HEK293T (cell line): ENCODE measurements around the gene MTG2.

Source experiments
- CTCF ChIA-PET: fragments of 350-600 bp; formaldehyde crosslinking; extraction: SDS; loops from one replicate; lab custom pipeline; 2021; ENCODE audit warnings: antibody characterized with exemption, inconsistent platforms; lab: Yijun Ruan, JAX
- POLR2A ChIA-PET: fragments of 350-600 bp; formaldehyde crosslinking; extraction: SDS; loops from one replicate; lab custom pipeline; 2020; ENCODE audit warnings: antibody characterized with exemption, inconsistent platforms; lab: Yijun Ruan, JAX
- DNase-seq: peaks from one replicate; pipeline ENCODE4 v3.0.0; 2012; ENCODE audit warnings: mixed read lengths; ENCODE audit errors: extremely low spot score
- ARNT ChIP-seq: fragments of 450-650 bp; IDR thresholded peaks from 2 replicates; pipeline ENCODE4 v1.6.1; 2017; ENCODE audit warnings: mild to moderate bottlenecking
- BHLHE40 ChIP-seq: fragments of 450-650 bp; IDR thresholded peaks from 2 replicates; pipeline ENCODE4 v1.6.1; 2016; ENCODE audit warnings: mild to moderate bottlenecking, moderate library complexity, borderline replicate concordance
- CTBP1 ChIP-seq: fragments of 450-650 bp; IDR thresholded peaks from 2 replicates; pipeline ENCODE4 v1.6.1; 2016; ENCODE audit warnings: borderline replicate concordance
- ELF4 ChIP-seq: fragments of 450-650 bp; IDR thresholded peaks from 2 replicates; pipeline ENCODE4 v1.6.1; 2017; ENCODE audit warnings: antibody characterized with exemption
- FOXA1 ChIP-seq: fragments of 450-650 bp; IDR thresholded peaks from 2 replicates; pipeline ENCODE4 v1.6.1; 2016; ENCODE audit warnings: mild to moderate bottlenecking
- FOXK2 ChIP-seq: fragments of 450-650 bp; IDR thresholded peaks from 2 replicates; pipeline ENCODE4 v1.6.1; 2016; ENCODE audit warnings: mild to moderate bottlenecking
- FOXM1 ChIP-seq: fragments of 450-650 bp; IDR thresholded peaks from 2 replicates; pipeline ENCODE4 v1.6.1; 2017; ENCODE audit warnings: mild to moderate bottlenecking, borderline replicate concordance
- HDGF ChIP-seq: fragments of 450-650 bp; IDR thresholded peaks from 2 replicates; pipeline ENCODE4 v1.6.1; 2017; ENCODE audit warnings: antibody characterized with exemption, borderline replicate concordance
- L3MBTL2 ChIP-seq: fragments of 450-650 bp; conservative IDR thresholded peaks from 2 replicates; pipeline ENCODE4 v1.6.1; 2016; ENCODE audit warnings: mild to moderate bottlenecking
- LEF1 ChIP-seq: fragments of 450-650 bp; IDR thresholded peaks from 2 replicates; pipeline ENCODE4 v1.6.1; 2017; ENCODE audit warnings: mild to moderate bottlenecking, borderline replicate concordance
- NFRKB ChIP-seq: fragments of 450-650 bp; IDR thresholded peaks from 2 replicates; pipeline ENCODE4 v1.6.1; 2016; ENCODE audit warnings: mild to moderate bottlenecking, moderate library complexity
- SP1 ChIP-seq: fragments of 450-650 bp; IDR thresholded peaks from 2 replicates; pipeline ENCODE4 v1.6.1; 2017
- SUZ12 ChIP-seq: fragments of 450-650 bp; IDR thresholded peaks from 2 replicates; pipeline ENCODE4 v1.6.1; 2016; ENCODE audit warnings: mild to moderate bottlenecking
- TARDBP ChIP-seq: fragments of 450-650 bp; IDR thresholded peaks from 2 replicates; pipeline ENCODE4 v1.6.1; 2016
- ZNF384 ChIP-seq: fragments of 450-650 bp; IDR thresholded peaks from 2 replicates; pipeline ENCODE4 v1.6.1; 2016
- TF ChIP-seq, protein P1 (sequence below): fragments of 450-650 bp; IDR thresholded peaks from 2 replicates; pipeline ENCODE4 v1.6.1; 2016

The MTG2 gene

DNA sequence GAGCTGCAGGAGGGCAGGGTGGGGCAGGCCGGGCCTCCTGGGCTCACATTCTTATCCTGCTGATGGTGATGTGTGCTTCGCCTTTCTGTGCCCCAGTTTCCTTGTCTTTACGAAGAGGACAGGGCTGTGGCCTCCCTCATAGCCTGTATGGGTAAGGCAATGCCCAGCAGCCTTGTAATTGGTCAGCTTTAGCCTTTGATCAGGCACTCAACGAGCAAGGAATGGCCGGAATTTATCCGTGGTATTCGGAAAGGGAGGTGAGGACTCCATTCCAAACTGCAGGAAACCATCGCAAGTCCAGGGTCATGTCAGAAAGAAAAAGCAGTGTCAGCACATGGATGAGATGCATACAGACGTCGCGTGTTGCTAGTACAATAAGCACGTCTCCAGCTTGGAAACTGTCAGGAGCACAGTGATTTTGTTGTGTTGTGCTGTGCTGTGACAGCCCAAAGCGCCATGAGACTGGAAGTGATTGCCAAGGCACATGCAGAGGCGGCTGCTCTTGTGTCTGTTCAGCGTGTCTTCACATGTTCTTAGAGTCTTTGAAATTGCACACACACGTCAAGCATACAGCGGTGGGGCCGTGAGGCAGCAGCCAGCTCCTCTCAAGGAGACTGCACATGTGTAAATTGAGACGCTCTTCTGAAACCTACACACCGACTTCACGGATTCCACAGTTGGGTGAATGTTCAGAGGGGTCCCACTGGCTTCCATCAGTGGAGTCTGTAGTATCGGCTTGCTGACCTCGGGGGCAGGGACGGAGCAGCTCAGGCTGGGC lies 33.1 kb upstream of the MTG2 start:
- no peak for DNase-seq
- TF ChIP-seq CTBP1 (no peak), FOXM1 (no peak), NFRKB (no peak), FOXK2 (no peak), L3MBTL2 (no peak), ELF4 (no peak), ARNT (no peak), LEF1 (no peak), SP1 (no peak), SUZ12 (no peak), TARDBP (no peak), FOXA1 (no peak), HDGF (no peak), ZNF384 (no peak), BHLHE40 (no peak)
- TF ChIP-seq, protein P1, sequence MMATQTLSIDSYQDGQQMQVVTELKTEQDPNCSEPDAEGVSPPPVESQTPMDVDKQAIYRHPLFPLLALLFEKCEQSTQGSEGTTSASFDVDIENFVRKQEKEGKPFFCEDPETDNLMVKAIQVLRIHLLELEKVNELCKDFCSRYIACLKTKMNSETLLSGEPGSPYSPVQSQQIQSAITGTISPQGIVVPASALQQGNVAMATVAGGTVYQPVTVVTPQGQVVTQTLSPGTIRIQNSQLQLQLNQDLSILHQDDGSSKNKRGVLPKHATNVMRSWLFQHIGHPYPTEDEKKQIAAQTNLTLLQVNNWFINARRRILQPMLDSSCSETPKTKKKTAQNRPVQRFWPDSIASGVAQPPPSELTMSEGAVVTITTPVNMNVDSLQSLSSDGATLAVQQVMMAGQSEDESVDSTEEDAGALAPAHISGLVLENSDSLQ = no peak
- POLR2A ChIA-PET = no interaction called here
- CTCF ChIA-PET = interaction anchor here (0.6 kb wide), 1 partner anchor 25 kb away, joined by 3 read pairs; no protein-coding TSS in a partner anchor

DNA sequence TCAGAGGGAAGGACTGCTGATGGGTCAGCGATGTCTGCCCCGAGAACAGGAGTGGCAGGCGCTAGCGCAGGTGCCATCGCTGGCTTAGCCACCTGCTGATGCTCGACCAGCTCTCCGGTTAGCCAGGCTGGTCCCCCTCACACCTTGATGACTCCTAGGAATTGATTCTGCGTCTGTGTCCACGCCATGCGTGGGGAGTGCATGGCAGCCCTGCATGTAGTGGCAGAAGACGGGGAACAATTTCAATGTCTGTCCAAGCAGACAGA lies 32.6 kb upstream of the MTG2 start:
- TF ChIP-seq SUZ12 (no peak), HDGF (no peak), FOXK2 (no peak)
- CTCF ChIA-PET = no interaction called here
- POLR2A ChIA-PET = no interaction called here
- no peak for DNase-seq

DNA sequence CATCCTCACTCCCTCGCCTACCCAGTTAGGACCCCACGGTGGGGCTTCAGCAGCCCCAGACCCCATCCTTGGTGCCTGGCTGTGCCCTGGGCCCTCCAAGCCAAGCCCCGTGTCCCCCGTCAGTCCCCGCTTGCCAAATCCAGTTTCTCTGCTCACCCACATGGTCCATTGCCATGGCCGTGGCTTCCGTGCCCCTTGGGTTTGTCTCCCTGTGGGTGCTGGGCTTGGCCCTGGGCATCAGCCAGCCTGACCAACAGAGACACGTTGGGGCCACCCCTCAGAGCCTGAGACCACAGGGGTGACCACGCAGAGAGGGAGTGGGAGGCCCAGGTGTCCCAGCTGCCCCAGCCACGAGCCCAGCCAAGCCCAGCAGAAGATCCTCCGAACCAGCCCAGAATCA lies 31.6 kb upstream of the MTG2 start:
- ChIA-PET CTCF (interaction anchor here (0.7 kb wide), 1 partner anchor 45 kb away, joined by 3 read pairs; no protein-coding TSS in a partner anchor), POLR2A (no interaction called here)
- DNase-seq = no peak
- no peak for TF ChIP-seq ZNF384
- TF ChIP-seq L3MBTL2 = no peak
- TF ChIP-seq FOXA1 = no peak
- no peak for TF ChIP-seq BHLHE40
- TF ChIP-seq NFRKB = no peak

DNA sequence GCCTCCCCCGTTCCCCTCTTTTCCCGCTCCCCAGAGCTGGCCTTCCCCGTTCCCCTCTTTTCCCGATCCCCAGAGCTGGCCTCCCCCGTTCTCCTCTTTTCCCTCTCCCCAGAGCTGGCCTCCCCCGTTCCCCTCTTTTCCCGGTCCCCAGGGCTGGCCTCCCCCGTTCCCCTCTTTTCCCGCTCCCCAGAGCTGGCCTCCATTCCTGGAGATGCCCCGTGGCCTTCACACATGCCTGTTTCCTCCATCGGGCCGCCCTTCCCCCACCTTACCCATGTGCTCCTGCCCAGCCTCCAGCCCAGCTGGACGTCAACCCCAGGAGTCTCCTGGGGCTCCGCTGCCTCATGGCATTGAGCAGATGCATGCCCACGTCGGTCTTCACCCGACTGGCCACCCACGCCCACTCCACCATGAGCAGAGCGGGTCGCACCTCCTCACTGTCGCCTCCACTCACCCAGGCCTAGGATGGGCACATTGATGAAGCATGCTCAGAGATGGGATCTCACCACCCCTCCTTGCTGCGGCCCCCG lies 30.9 kb upstream of the MTG2 start:
- POLR2A ChIA-PET = no interaction called here
- no peak for DNase-seq

DNA sequence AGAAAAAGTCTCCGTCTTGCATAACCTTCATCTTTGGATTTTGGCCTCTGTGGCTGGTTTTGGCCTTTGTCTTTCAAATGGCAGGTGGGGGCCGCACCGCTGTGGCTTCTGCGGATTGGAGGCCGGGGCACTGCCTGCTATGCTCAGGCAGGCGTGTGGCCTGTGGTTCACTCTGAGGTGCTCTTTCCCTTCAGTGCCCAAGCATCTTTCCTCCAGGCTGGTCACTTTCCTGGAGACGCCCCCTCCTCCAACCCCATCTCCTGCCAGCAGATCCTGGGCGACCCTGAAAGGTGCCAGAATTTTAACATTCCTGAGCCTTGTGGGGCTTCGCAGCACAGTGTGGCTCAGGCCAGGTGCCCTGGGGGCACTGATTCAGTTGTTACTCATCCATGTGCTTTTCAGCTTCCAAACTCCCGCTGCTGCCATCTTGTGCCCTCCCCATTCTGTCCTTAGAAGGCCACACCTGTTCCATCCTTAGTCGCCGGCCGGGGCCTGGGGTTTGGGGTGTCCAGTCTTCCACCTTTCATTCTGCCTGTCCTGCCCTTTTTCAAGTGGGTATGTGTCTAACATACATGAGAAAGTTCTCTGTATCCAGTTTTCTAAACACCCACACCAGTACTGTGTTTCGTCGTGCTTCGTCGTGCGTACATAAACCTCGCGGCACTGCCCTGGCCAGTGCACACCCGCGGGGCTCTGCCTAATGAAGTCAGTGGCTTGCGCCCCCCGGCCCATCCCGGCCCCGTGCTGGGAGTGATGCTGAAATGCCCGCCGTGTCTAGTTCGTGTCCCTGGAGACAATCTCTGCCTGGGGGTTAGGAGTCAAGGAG lies 27.2 kb upstream of the MTG2 start:
- ChIA-PET POLR2A (no interaction called here), CTCF (interaction anchor here (1.1 to 1.5 kb wide), 2 partner anchors 10 to 145 kb away, joined by 11 to 12 read pairs; no protein-coding TSS in a partner anchor)
- no peak for DNase-seq
- no peak for TF ChIP-seq FOXM1
- TF ChIP-seq, protein P1 = no peak
- no peak for TF ChIP-seq FOXA1
- TF ChIP-seq SP1 = no peak
- TF ChIP-seq TARDBP = no peak
- TF ChIP-seq ARNT = no peak

More for the DNA sequence above, 30.9 kb upstream of the MTG2 start:
- TF ChIP-seq SUZ12 (no peak), L3MBTL2 (no peak)
- CTCF ChIA-PET = no interaction called here

DNA sequence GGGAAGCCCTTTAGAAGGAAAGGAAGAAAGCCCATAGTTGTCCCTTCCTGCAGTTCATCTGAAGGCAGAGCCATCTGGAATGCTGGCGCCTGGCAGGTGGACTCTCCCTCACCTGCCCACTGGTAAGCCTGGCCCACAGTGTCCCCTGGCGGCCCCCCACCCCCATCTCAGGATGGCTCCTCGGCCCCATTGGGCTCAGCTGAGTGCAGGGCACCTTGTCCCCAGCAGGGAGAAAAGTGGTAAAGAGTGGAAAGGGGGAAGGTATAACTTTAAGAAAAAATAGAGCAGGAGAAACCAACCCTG lies 26.6 kb upstream of the MTG2 start:
- CTCF ChIA-PET = interaction anchor here (0.6 to 1.5 kb wide), 6 partner anchors 10 to 146 kb away, joined by 3 to 12 read pairs (median 4); no protein-coding TSS in a partner anchor
- POLR2A ChIA-PET = interaction anchor here (1.0 kb wide), 1 partner anchor 15 kb away, joined by 3 read pairs; no protein-coding TSS in a partner anchor
- TF ChIP-seq TARDBP (no peak), SP1 (no peak), ZNF384 (no peak), FOXM1 (no peak), ELF4 (no peak), FOXA1 (no peak), FOXK2 (no peak)
- TF ChIP-seq, protein P1 = no peak
- DNase-seq = no peak
